Stomach (tissue), 4 donors: Measurements from ENCODE around the gene ATP5PD.
"Not testable (repeated sequence)": the region's sequence is repeated elsewhere in the genome, so short reads cannot be mapped to it uniquely, and the experiment has no call there.

Experiments
- CTCF ChIP-seq, 7 experiments: fragments of 450-650 bp in 4 of 7; fragments of 200-600 bp in 3 of 7; sonication (generic) in 3 of 7; IDR thresholded peaks; one replicate each; pipeline ENCODE4 v1.5.1; 2016 to 2019; ENCODE audit warnings: antibody characterized with exemption in 7 of 7, control low read depth in 2 of 7, mild to moderate bottlenecking in 1 of 7
- POLR2A ChIP-seq, 4 donors: fragments of 450-650 bp; IDR thresholded peaks; one replicate each; pipeline ENCODE4 v1.6.1; 2016; ENCODE audit warnings: antibody characterized with exemption in 4 of 4, control low read depth in 2 of 4, mild to moderate bottlenecking in 1 of 4, moderate library complexity in 1 of 4
- POLR2AphosphoS5 ChIP-seq, 3 donors: sonication (generic); formaldehyde crosslinking; IDR thresholded peaks; one replicate each; pipeline ENCODE4 v1.6.1; 2016; ENCODE audit warnings: antibody characterized with exemption in 3 of 3

GRCh38 chr17:75071478-75072271 is 24.9 kb upstream of the ATP5PD start:
- TF ChIP-seq CTCF, POLR2A, POLR2AphosphoS5 (IDR thresholded peaks at IDR 0.05): not testable (repeated sequence)
